Spleen (tissue), 11 donors: ENCODE data around the gene TEAD3. TPM values are rescaled to one million over a fixed set of nuclear protein-coding genes. Genes with fewer than 3 reads are reported as not detected.

Experiments
- DNase-seq: peaks from one replicate; pipeline ENCODE4 v3.0.0-alpha.2; 2020
- H3K27ac ChIP-seq, 8 donors: fragments of 200-600 bp; sonication (generic) in 7 of 8; 1 replicate in 4 of 8; 2 replicates in 4 of 8; pipeline versions ENCODE4 v1.5.0 to v1.8.0; 2016 to 2021; ENCODE audit warnings: inconsistent platforms in 4 of 8, mild to moderate bottlenecking in 4 of 8, moderate library complexity in 1 of 8
- H3K27me3 ChIP-seq, 7 donors: fragments of 200-600 bp; sonication (generic) in 6 of 7; replicated peaks in 1 of 7; 1 replicate in 4 of 7; 2 replicates in 3 of 7; pipeline versions ENCODE4 v1.5.0 to v1.8.0; 2016 to 2021; ENCODE audit warnings: inconsistent platforms in 3 of 7, mild to moderate bottlenecking in 1 of 7
- H3K36me3 ChIP-seq, 6 donors: fragments of 200-600 bp; sonication (generic) in 5 of 6; 1 replicate in 4 of 6; 2 replicates in 2 of 6; pipeline versions ENCODE4 v1.5.0 to v1.8.0; 2016 to 2021; ENCODE audit warnings: inconsistent platforms in 2 of 6
- H3K4me1 ChIP-seq, 6 donors: fragments of 200-600 bp; sonication (generic) in 5 of 6; 1 replicate in 3 of 6; 2 replicates in 3 of 6; pipeline versions ENCODE4 v1.5.0 to v1.8.0; 2016 to 2021; ENCODE audit warnings: inconsistent platforms in 3 of 6
- H3K4me3 ChIP-seq, 8 donors: fragments of 200-600 bp; sonication (generic) in 7 of 8; 1 replicate in 4 of 8; 2 replicates in 4 of 8; pipeline versions ENCODE4 v1.5.0 to v1.8.0; 2016 to 2021; ENCODE audit warnings: inconsistent platforms in 4 of 8, mild to moderate bottlenecking in 4 of 8, moderate library complexity in 2 of 8
- H3K9me3 ChIP-seq, 8 donors: fragments of 200-600 bp; sonication (generic) in 7 of 8; 1 replicate in 4 of 8; 2 replicates in 4 of 8; pipeline versions ENCODE4 v1.5.0 to v1.8.0; 2016 to 2021; ENCODE audit warnings: inconsistent platforms in 4 of 8
- POLR2A ChIP-seq, 3 donors: fragments of 450-650 bp; IDR thresholded peaks; one replicate each; pipeline ENCODE4 v1.5.1; 2017; ENCODE audit warnings: antibody characterized with exemption in 3 of 3, mild to moderate bottlenecking in 1 of 3
- POLR2AphosphoS5 ChIP-seq, 3 donors: sonication (generic); formaldehyde crosslinking; IDR thresholded peaks; one replicate each; pipeline ENCODE4 v1.5.1; 2017; ENCODE audit warnings: antibody characterized with exemption in 3 of 3
- WGBS, 5 donors: extraction: QIAGEN DNeasy Blood & Tissue Kit in 3 of 5; methylation state at CpG; one replicate each; pipeline versions ENCODE4 v1.1.5 to v1.1.7; 2013 to 2018; 5-methylcytosine and 5-hydroxymethylcytosine counted together
- intact Hi-C: fragments of 100-400 bp; cut with DNase I; formaldehyde crosslinking; loops from one replicate; pipeline ENCODE4 v1.15.0; 2023; ENCODE audit warnings: low total_unique reads
- polyA plus RNA-seq, 3 donors: library from polyadenylated mRNA; stranded (reverse); fragments of 200-250 nt; gene quantifications; one replicate each; pipeline ENCODE4 v1.2.1, GENCODE V29; 2013
- total RNA-seq, 7 donors: library from RNA; depleted of rRNA in 3 of 7; stranded (reverse); fragments of >200 nt in 3 of 7; fragmentation: NEBNext Ultra II Directional in 4 of 7; extraction: Animal tissue kit (Norgen Biotek cat#: 25700) in 4 of 7; gene quantifications; one replicate each; pipeline versions ENCODE4 v1.1.0 to v1.2.1, GENCODE V29; 2016 to 2021
- TF ChIP-seq, protein P1 (sequence below), 11 experiments: fragments of 200-600 bp in 7 of 11; fragments of 450-650 bp in 4 of 11; sonication (generic) in 4 of 11; IDR thresholded peaks in 8 of 11; conservative IDR thresholded peaks in 3 of 11; 1 replicate in 7 of 11; 2 replicates in 4 of 11; pipeline versions ENCODE4 v1.4.0 to v1.8.0; 2016 to 2021; ENCODE audit warnings: antibody characterized with exemption in 11 of 11, inconsistent platforms in 4 of 11, mild to moderate bottlenecking in 1 of 11
- donor health status: healthy with polysubstance abuse.
- donor health status: DM: no; HTN: no; CAD: no; lungs with moderate emphysema.
- donor health status: DM: no; HTN: no; CAD: no.
- donor health status: Bipolar disorder and iron deficiency.
- donor health status: healthy.
- donor health status: DM: no; HTN: no; CAD: no.
- donor health status: DM: yes; HTN: yes; CAD: no.

TEAD3 gene
- total and polyA plus RNA-seq, 10 donors, result 2.5 to 15.2 (median 7.2) TPM

DNA sequence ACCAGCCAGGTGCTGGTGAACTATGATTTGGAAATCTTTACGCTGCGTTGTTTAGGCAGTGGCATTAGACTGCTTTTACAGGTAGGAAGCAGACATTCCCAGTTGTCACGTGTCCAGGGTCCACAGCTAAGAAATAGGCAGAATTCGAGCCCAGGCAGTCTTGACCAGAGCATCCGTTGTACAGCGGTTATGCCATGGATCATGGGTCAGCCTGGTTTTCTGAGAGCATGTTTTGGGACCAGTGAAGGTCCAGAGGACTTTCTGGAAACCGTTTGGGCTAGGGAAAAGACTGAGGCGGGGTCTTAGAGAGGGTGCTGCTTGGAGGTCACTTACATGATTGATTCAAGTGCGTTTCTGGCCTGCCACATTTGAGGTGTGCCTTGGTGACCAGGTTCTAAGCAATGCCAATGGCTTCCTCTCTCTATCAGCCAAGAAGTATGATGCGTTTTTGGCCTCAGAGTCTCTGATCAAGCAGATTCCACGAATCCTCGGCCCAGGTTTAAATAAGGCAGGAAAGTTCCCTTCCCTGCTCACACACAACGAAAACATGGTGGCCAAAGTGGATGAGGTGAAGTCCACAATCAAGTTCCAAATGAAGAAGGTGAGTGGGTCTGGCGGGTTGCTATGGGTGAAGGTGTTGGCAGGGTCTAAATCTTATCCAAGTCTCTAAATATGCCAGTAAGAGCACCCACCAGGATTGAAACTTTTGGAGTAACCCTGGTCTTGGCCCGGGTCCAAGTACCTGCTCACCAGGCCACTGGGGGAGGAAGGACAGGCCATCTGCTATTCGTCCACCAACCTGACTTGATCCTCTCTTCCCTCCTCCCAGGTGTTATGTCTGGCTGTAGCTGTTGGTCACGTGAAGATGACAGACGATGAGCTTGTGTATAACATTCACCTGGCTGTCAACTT lies 26.9 kb downstream of the TEAD3 start:
- DNase-seq, result no peak
- Histone ChIP-seq H3K4me1 (peaks cover 22 to 62% (median 43%) of the 10 kb centered on the region in 6 donors), H3K4me3 (peak overlapping the region; percentile 62 to 93 (median 78)), H3K9me3 (no peaks in the 10 kb centered on the region), H3K27me3 (no peaks in the 10 kb centered on the region), H3K36me3 (peaks cover 0 to 71% (median 34%) of the 10 kb centered on the region in 6 donors), H3K27ac (peak overlapping the region in 5 of 8 donors; percentile 89 to 92 (median 92))
- 36 to 59% (median 50%) methylated on average over 18 of the region's 18 CpGs for WGBS, 5 donors
- TF ChIP-seq, protein P1, sequence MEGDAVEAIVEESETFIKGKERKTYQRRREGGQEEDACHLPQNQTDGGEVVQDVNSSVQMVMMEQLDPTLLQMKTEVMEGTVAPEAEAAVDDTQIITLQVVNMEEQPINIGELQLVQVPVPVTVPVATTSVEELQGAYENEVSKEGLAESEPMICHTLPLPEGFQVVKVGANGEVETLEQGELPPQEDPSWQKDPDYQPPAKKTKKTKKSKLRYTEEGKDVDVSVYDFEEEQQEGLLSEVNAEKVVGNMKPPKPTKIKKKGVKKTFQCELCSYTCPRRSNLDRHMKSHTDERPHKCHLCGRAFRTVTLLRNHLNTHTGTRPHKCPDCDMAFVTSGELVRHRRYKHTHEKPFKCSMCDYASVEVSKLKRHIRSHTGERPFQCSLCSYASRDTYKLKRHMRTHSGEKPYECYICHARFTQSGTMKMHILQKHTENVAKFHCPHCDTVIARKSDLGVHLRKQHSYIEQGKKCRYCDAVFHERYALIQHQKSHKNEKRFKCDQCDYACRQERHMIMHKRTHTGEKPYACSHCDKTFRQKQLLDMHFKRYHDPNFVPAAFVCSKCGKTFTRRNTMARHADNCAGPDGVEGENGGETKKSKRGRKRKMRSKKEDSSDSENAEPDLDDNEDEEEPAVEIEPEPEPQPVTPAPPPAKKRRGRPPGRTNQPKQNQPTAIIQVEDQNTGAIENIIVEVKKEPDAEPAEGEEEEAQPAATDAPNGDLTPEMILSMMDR (IDR thresholded peaks at IDR 0.05 in 8 of 11, conservative IDR thresholded peaks at IDR 0.05 in 3 of 11), result no peak
- TF ChIP-seq POLR2A (IDR thresholded peaks at IDR 0.05) (no peak), POLR2AphosphoS5 (IDR thresholded peaks at IDR 0.05) (no peak)
- intact Hi-C loops, result loop anchor here (5.0 kb wide), 1 partner anchor 128 kb away; the partner anchor contains the start of gene PPARD

DNA sequence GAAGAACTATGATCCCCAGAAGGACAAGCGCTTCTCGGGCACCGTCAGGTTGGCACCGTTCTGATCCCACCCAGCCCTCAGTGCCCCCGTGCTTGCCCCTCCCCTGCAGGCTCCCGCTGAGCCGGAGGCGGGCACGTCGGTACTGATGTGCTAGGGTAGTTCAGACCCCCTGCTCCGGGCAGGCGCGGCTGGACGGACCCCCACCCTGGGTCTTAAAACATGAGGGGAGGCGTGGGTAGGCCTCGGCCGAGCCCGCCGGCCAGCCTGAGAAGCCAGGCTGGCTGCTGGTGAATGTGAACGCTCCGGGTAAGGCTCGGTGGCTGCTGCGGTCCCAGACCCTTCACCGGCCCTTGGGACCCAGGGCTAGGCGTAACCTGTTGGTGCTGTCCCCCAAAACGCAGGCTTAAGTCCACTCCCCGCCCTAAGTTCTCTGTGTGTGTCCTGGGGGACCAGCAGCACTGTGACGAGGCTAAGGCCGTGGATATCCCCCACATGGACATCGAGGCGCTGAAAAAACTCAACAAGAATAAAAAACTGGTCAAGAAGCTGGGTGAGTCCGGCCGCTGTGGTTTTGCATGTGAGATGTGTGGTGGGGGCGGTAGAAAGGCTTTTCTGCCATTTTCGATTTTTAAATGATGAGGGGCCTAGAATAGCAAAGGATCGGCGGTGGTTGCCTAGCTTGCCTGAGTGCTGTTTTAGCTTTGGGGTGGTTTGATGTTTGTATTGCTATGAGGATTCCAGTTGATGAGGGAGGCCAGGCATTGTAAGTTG lies 27.7 kb downstream of the TEAD3 start:
- intact Hi-C loops, result loop anchor here (5.0 kb wide), 1 partner anchor 127 kb away; the partner anchor contains the start of gene PPARD
- H3K36me3 ChIP-seq, result peaks cover 0 to 64% (median 32%) of the 10 kb centered on the region in 6 donors
- TF ChIP-seq, protein P1 (IDR thresholded peaks at IDR 0.05 in 8 of 11, conservative IDR thresholded peaks at IDR 0.05 in 3 of 11), result no peak
- TF ChIP-seq POLR2A (IDR thresholded peaks at IDR 0.05) (no peak), POLR2AphosphoS5 (IDR thresholded peaks at IDR 0.05) (no peak)
- H3K9me3 ChIP-seq, result no peaks in the 10 kb centered on the region
- WGBS, 5 donors, result 3 to 4% (median 4%) methylated on average over 22 to 37 of the region's 37 CpGs
- peak overlapping the region; percentile 87 to 92 (median 92) for H3K27ac ChIP-seq
- H3K4me3 ChIP-seq, result peak overlapping the region; percentile 62 to 93 (median 78)
- H3K4me1 ChIP-seq, result peaks cover 22 to 62% (median 43%) of the 10 kb centered on the region in 6 donors
- peak; percentile 89 for DNase-seq
- H3K27me3 ChIP-seq, result no peaks in the 10 kb centered on the region

DNA sequence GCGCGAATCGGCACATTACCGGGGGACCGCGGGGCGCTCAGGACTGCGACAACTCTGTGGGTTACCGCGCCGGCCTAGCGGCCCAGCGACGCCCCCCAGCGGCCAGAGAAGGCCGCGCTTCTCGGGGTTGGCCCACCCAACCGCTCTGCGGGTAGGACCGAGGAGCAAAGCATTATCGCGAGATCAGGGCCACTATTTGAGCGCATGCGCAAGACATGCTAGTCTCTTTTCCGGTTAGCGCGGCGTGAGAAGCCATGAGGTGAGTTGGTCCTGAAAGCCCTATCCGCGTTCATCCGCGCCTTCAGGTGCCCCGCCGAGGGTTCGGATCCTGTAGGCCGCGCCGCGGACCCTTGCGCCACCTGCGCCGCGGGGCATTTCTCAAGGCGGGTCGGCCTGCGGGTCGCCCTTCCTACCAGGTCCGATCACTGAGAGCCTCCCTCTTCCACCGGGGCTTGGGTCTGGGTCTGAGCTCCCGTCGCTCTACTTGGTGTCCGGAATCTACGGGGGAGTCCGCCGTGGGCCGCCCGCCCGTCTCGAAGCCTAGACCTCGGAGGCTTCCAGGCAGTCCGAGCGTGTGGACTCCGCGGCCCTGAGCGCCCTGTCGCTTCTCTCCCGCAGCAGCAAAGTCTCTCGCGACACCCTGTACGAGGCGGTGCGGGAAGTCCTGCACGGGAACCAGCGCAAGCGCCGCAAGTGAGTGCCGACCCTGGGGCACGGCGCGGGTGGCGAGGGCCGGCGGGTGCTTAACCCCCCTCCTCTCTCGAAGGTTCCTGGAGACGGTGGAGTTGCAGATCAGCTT lies 28.5 kb downstream of the TEAD3 start, which contains the start of gene RPL10A:
Gene RPL10A, plus strand, starts transcription at position 221 of the 799 bp plus-strand sequence. Its CDS starts 34 bp downstream, at position 255.
- Histone ChIP-seq H3K9me3 (no peaks in the 10 kb centered on the region), H3K27me3 (no peaks in the 10 kb centered on the region), H3K4me1 (peaks cover 22 to 57% (median 43%) of the 10 kb centered on the region in 6 donors), H3K36me3 (peaks cover 0 to 63% (median 30%) of the 10 kb centered on the region in 6 donors), H3K27ac (peak within 1 kb of the TSS; percentile 87 to 92 (median 92)), H3K4me3 (peak within 1 kb of the TSS; percentile 62 to 93 (median 78))
- TF ChIP-seq POLR2AphosphoS5 (IDR thresholded peaks at IDR 0.05), result peak; percentile 97 to 99 (median 98)
- TF ChIP-seq, protein P1 (IDR thresholded peaks at IDR 0.05 in 8 of 11, conservative IDR thresholded peaks at IDR 0.05 in 3 of 11), result peak; percentile 96 to 100 (median 99)
- TF ChIP-seq POLR2A (IDR thresholded peaks at IDR 0.05), result peak in 2 of 3 donors; percentile 47 to 80
- WGBS, 5 donors, result 0 to 1% (median 0%) methylated on average over 39 to 86 of the region's 86 CpGs
- intact Hi-C loops, result loop anchor here (5.0 kb wide), 1 partner anchor 126 kb away; the partner anchor contains the start of gene PPARD
- DNase-seq, result peak; percentile 98
